Pancreas (tissue), 10 donors: ENCODE results near the gene PHF12. TPM values are rescaled to one million over a fixed set of nuclear protein-coding genes. Genes with fewer than 3 reads are reported as not detected.
A peak's percentile ranks its signal among the peaks of the same experiment; 100 is the strongest.

ENCODE experiments used
- ATAC-seq, 4 donors: fragments of 200-7000 bp; cut with Tn5 transposase; one replicate each; pipeline versions ENCODE4 v1.8.0 to v1.9.1; 2020; ENCODE audit warnings: mild to moderate bottlenecking in 4 of 4, moderate library complexity in 4 of 4
- DNase-seq, 6 donors: peaks; one replicate each; pipeline ENCODE4 v3.0.0-alpha.2; 2020
- FAIRE-seq: peaks from 2 replicates; lab custom pipeline; 2012; peaks lifted over from hg19 to GRCh38; lab: Jason Lieb, UNC
- H3K27ac ChIP-seq, 4 donors: fragments of 200-600 bp; sonication (generic); 1 replicate in 3 of 4; 2 replicates in 1 of 4; pipeline versions ENCODE4 v1.5.0 to v1.8.0; 2020
- H3K27me3 ChIP-seq, 4 donors: fragments of 200-600 bp; one replicate each; pipeline ENCODE4 v1.8.0; 2021
- H3K36me3 ChIP-seq, 3 donors: fragments of 200-600 bp; sonication (generic) in 1 of 3; one replicate each; pipeline versions ENCODE4 v1.5.0 to v1.8.0; 2020 to 2021
- H3K4me1 ChIP-seq, 3 donors: fragments of 200-600 bp; one replicate each; pipeline ENCODE4 v1.8.0; 2021
- H3K4me3 ChIP-seq, 4 donors: fragments of 200-600 bp; sonication (generic) in 2 of 4; one replicate each; pipeline versions ENCODE4 v1.5.0 to v1.8.0; 2020 to 2021
- H3K9me3 ChIP-seq, 4 donors: fragments of 200-600 bp; one replicate each; pipeline ENCODE4 v1.8.0; 2021
- WGBS, 2 donors: extraction: QIAGEN DNeasy Blood & Tissue Kit; methylation state at CpG; one replicate each; pipeline ENCODE4 v1.1.7; 2013; 5-methylcytosine and 5-hydroxymethylcytosine counted together
- intact Hi-C, 3 donors: fragments of 100-400 bp; cut with DNase I; formaldehyde crosslinking; loops; one replicate each; pipeline versions ENCODE4 v1.11.1 to v1.14.2; 2022
- polyA plus RNA-seq, 2 donors: library from polyadenylated mRNA; stranded (reverse); fragments of 200-250 nt; gene quantifications; one replicate each; pipeline ENCODE4 v1.2.3, GENCODE V29; 2013
- total RNA-seq, 6 donors: library from RNA; stranded (reverse); fragmentation: NEBNext Ultra II Directional in 4 of 6; extraction: Animal tissue kit (Norgen Biotek cat#: 25700) in 4 of 6; gene quantifications; one replicate each; pipeline versions ENCODE4 v1.2.1 to v1.2.4, GENCODE V29; 2021 to 2023
- TF ChIP-seq, protein P1 (sequence below), 4 donors: fragments of 200-600 bp; sonication (generic) in 3 of 4; IDR thresholded peaks; one replicate each; pipeline versions ENCODE4 v1.5.0 to v1.8.0; 2021; ENCODE audit warnings: antibody characterized with exemption in 4 of 4
- donor health status: healthy with polysubstance abuse.
- donor health status: DM: no; HTN: no; CAD: no; lungs with moderate emphysema.
- donor health status: DM: no; HTN: no; CAD: no.
- donor health status: control.
- donor health status: control.
- donor health status: Bipolar disorder and iron deficiency.
- donor health status: DM: yes; HTN: yes; CAD: no.
- donor health status: DM: no; HTN: no; CAD: no.
- donor health status: DM: no; HTN: no; CAD: no.
- donor health status: DM: yes; HTN: yes; CAD: no.

Gene PHF12
- total and polyA plus RNA-seq, 8 donors, result 19.9 to 31.6 (median 25.6) TPM

DNA sequence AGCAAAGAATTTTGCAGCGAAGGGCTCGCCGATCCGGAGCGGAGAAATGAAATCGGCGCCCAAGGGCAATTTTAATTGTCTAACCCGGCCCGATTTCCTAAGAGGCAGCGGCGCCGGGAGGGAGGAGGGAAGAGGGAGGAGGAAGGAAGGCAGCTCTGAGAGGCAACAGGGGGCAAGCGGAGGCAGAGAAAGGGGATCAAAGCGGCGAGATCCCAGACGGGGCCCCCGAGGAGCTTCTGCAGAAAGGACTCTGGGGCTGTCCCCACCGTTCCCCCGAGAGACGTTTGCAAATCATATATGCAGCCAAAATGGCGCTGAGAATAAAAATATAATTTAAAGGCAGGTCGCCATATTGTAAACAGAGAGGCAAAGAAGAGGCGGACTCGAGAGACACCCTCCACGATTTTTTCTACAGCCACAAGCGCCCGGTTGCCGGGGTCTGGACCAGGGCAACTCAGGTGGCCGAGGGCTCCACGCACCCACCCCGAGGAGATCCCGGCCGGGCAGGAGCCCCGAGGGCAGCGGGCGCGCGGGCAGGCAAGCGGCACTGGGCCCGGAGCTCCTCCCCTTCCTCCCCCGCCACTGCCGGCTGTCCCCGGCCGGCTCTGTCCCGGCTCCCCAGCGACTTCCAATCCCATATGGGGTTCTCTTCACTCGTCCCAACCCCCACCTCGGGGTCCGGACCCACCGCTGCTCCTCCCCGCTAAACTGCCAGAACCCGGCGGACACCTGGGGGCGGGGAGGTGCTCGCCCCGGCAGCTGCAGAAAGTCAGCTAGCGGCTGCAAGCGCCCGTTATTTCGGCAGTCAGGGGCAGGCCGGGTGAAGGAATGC lies 1.9 kb downstream of the PHF12 start:
- Histone ChIP-seq H3K27me3 (no peaks in the 10 kb centered on the region), H3K9me3 (no peaks in the 10 kb centered on the region), H3K36me3 (no peaks in the 10 kb centered on the region), H3K4me3 (peak overlapping the region; percentile 67 to 94 (median 84)), H3K27ac (peak overlapping the region; percentile 84 to 94 (median 89)), H3K4me1 (peaks cover 9 to 40% (median 30%) of the 10 kb centered on the region in 3 donors)
- 0 to 1% methylated on average over 48 to 61 of the region's 61 CpGs for WGBS, 2 donors
- intact Hi-C loops, result no loop called here
- FAIRE-seq, result no peak
- TF ChIP-seq, protein P1, sequence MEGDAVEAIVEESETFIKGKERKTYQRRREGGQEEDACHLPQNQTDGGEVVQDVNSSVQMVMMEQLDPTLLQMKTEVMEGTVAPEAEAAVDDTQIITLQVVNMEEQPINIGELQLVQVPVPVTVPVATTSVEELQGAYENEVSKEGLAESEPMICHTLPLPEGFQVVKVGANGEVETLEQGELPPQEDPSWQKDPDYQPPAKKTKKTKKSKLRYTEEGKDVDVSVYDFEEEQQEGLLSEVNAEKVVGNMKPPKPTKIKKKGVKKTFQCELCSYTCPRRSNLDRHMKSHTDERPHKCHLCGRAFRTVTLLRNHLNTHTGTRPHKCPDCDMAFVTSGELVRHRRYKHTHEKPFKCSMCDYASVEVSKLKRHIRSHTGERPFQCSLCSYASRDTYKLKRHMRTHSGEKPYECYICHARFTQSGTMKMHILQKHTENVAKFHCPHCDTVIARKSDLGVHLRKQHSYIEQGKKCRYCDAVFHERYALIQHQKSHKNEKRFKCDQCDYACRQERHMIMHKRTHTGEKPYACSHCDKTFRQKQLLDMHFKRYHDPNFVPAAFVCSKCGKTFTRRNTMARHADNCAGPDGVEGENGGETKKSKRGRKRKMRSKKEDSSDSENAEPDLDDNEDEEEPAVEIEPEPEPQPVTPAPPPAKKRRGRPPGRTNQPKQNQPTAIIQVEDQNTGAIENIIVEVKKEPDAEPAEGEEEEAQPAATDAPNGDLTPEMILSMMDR (IDR thresholded peaks at IDR 0.05), result no peak
- peak; percentile 11 to 34 (median 25) for ATAC-seq
- peak; percentile 60 to 90 (median 78) for DNase-seq

DNA sequence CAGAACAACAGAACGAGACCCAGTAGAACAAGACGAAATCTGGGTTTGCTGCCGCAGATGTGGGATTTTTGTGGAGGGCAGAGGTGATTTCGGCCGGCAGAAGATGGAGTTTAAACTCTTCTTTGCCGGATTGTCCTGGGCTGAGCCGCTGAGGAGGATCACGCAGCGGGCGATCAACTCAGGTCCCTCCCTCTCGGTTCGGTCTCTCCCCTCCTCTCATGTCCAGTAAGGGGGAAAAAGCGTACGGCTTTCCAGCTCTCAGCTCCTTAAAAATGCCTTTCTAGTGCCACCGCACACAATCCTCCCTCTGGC lies 2.5 kb downstream of the PHF12 start:
- ATAC-seq (no peak), FAIRE-seq (no peak), DNase-seq (no peak)
- no peaks in the 10 kb centered on the region for H3K27me3 ChIP-seq
- peak overlapping the region; percentile 84 to 94 (median 89) for H3K27ac ChIP-seq
- TF ChIP-seq, protein P1 (IDR thresholded peaks at IDR 0.05), result no peak
- peak overlapping the region; percentile 67 to 94 (median 84) for H3K4me3 ChIP-seq
- 0 to 1% methylated on average over 15 of the region's 15 CpGs for WGBS, 2 donors
- peaks cover 9 to 42% (median 30%) of the 10 kb centered on the region in 3 donors for H3K4me1 ChIP-seq
- no peaks in the 10 kb centered on the region for H3K9me3 ChIP-seq
- H3K36me3 ChIP-seq, result no peaks in the 10 kb centered on the region
- intact Hi-C loops, result no loop called here

DNA sequence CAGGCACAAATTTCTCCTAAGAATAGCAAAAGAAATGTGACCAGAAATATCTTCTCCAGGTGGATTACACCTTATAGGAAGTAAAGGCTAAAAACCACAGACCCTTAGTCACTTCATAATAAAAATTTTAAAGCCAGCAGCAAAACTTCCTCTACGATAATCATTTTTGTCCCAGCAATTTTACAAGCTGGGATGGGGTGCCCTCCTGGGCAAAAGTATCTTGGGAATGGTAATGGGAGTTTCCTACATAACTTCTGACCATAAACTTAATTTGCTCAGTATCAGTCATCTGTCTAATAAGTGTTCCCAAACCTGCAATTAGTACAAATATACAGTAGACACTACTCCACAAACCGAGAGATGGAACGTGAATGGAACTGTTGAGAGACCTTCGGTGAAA lies 3.0 kb downstream of the PHF12 start:
- Histone ChIP-seq H3K9me3 (no peaks in the 10 kb centered on the region), H3K4me1 (peaks cover 9 to 42% (median 30%) of the 10 kb centered on the region in 3 donors), H3K27ac (peak overlapping the region in 2 of 4 donors; percentile 91 to 94), H3K4me3 (peak overlapping the region in 3 of 4 donors; percentile 67 to 89 (median 78)), H3K27me3 (no peaks in the 10 kb centered on the region), H3K36me3 (no peaks in the 10 kb centered on the region)
- TF ChIP-seq, protein P1 (IDR thresholded peaks at IDR 0.05), result no peak
- WGBS, 2 donors, result 12 to 13% methylated on average over 4 of the region's 4 CpGs
- DNase-seq, result no peak
- FAIRE-seq, result no peak
- no peak for ATAC-seq
- intact Hi-C loops, result no loop called here

DNA sequence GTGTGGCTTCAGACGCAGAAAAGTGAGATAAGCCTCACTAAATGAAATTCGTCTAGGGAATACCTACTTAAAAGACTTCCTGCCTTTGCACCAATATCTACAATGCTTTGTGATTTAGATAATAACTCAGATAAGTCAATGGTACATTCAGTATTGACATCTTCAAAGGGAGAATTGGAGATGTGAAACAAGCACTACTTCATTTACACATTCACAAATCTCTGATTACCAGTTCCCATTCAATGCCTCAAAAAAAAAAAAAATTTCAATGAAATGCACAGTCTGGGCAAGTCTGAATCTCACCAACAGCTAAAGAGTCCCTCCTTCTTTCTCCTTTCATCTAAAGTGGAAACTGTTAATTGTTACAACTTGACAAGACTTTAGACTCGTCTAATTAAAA lies 3.7 kb downstream of the PHF12 start:
- intact Hi-C loops, result no loop called here
- 28 to 31% methylated on average over 3 of the region's 3 CpGs for WGBS, 2 donors
- TF ChIP-seq, protein P1 (IDR thresholded peaks at IDR 0.05), result no peak
- Histone ChIP-seq H3K9me3 (no peaks in the 10 kb centered on the region), H3K27me3 (no peaks in the 10 kb centered on the region), H3K4me3 (peak overlapping the region in 1 of 4 donors; percentile 67), H3K27ac (no peak overlapping the region), H3K4me1 (peaks cover 9 to 38% (median 30%) of the 10 kb centered on the region in 3 donors), H3K36me3 (no peaks in the 10 kb centered on the region)
- ATAC-seq (no peak), DNase-seq (no peak), FAIRE-seq (no peak)

- no peaks in the 10 kb centered on the region for H3K36me3 ChIP-seq
- no peaks in the 10 kb centered on the region for H3K27me3 ChIP-seq
- no peak for ATAC-seq
- intact Hi-C loops, result no loop called here
- no peaks in the 10 kb centered on the region for H3K9me3 ChIP-seq
- H3K4me3 ChIP-seq, result no peak overlapping the region
- DNase-seq, result no peak
- no peak overlapping the region for H3K27ac ChIP-seq
- TF ChIP-seq, protein P1 (IDR thresholded peaks at IDR 0.05), result no peak
- WGBS, 2 donors, result 53 to 66% methylated on average over 4 of the region's 4 CpGs
- no peak for FAIRE-seq
- H3K4me1 ChIP-seq, result peaks cover 9 to 39% (median 32%) of the 10 kb centered on the region in 3 donors
These were observed 5.1 kb downstream of the PHF12 start for GRCh38 chr17:28946239-28946638.
